ENCODE results near the gene RWDD4.
A peak's percentile ranks its signal among the peaks of the same experiment; 100 is the strongest.

RWDD4 gene

GRCh38 chr4:183670960-183671555, 12.1 kb upstream of the RWDD4 start:
- Histone ChIP-seq H3K9me3 (no peaks in the 10 kb centered on the region), H3K27ac (no peak overlapping the region), H3K27me3 (no peaks in the 10 kb centered on the region), H3K4me1 (no peaks in the 10 kb centered on the region), H3K4me3 (no peak overlapping the region), H3K36me3 (peaks cover 50 to 74% (median 66%) of the 10 kb centered on the region in 3 donors)
- no peak for DNase-seq
- intact Hi-C loops (cut with DNase I; ENCODE audit: low total_unique reads) = no loop called here
- TF ChIP-seq CTCF (IDR thresholded peaks at IDR 0.05) = no peak

- H3K27ac ChIP-seq = no peak overlapping the region
- intact Hi-C loops (cut with DNase I; ENCODE audit: low total_unique reads) = no loop called here
- no peak overlapping the region for H3K4me3 ChIP-seq
- no peaks in the 10 kb centered on the region for H3K27me3 ChIP-seq
- H3K36me3 ChIP-seq = peaks cover 49 to 75% (median 65%) of the 10 kb centered on the region in 3 donors
- DNase-seq = no peak
- H3K9me3 ChIP-seq = no peaks in the 10 kb centered on the region
- no peaks in the 10 kb centered on the region for H3K4me1 ChIP-seq
- no peak for TF ChIP-seq CTCF (IDR thresholded peaks at IDR 0.05)
Observed at GRCh38 chr4:183670251-183670650, 11.3 kb upstream of the RWDD4 start.

GRCh38 chr4:183666088-183666487, 7.1 kb upstream of the RWDD4 start:
- H3K9me3 ChIP-seq = no peaks in the 10 kb centered on the region
- peaks cover 42 to 69% (median 54%) of the 10 kb centered on the region in 3 donors for H3K36me3 ChIP-seq
- DNase-seq = no peak
- no peaks in the 10 kb centered on the region for H3K27me3 ChIP-seq
- no peak overlapping the region for H3K4me3 ChIP-seq
- H3K4me1 ChIP-seq = peaks cover 0 to 10% (median 2%) of the 10 kb centered on the region in 4 donors
- TF ChIP-seq CTCF (IDR thresholded peaks at IDR 0.05) = no peak
- H3K27ac ChIP-seq = no peak overlapping the region
- intact Hi-C loops (cut with DNase I; ENCODE audit: low total_unique reads) = no loop called here

- Histone ChIP-seq H3K9me3 (no peaks in the 10 kb centered on the region), H3K27ac (peak overlapping the region; percentile 90 to 92), H3K4me3 (peak overlapping the region; percentile 70 to 82), H3K4me1 (peaks cover 0 to 36% (median 21%) of the 10 kb centered on the region in 4 donors), H3K27me3 (no peaks in the 10 kb centered on the region), H3K36me3 (peaks cover 0 to 14% (median 0%) of the 10 kb centered on the region in 3 donors)
- DNase-seq = no peak
- intact Hi-C loops (cut with DNase I; ENCODE audit: low total_unique reads) = loop anchor here (2.0 to 10.0 kb wide), 3 partner anchors 155 to 215 kb away; partner anchors contain the start of genes CDKN2AIP and ING2
- no peak for TF ChIP-seq CTCF (IDR thresholded peaks at IDR 0.05)
Observed at GRCh38 chr4:183659872-183660242, 872 bp upstream of the RWDD4 start.

- Histone ChIP-seq H3K27ac (peak overlapping the region; percentile 90 to 92), H3K27me3 (no peaks in the 10 kb centered on the region), H3K36me3 (peaks cover 6 to 14% (median 7%) of the 10 kb centered on the region in 3 donors), H3K4me1 (peaks cover 0 to 36% (median 21%) of the 10 kb centered on the region in 4 donors), H3K4me3 (peak overlapping the region; percentile 70 to 82), H3K9me3 (no peaks in the 10 kb centered on the region)
- intact Hi-C loops (cut with DNase I; ENCODE audit: low total_unique reads) = loop anchor here (2.0 to 10.0 kb wide), 3 partner anchors 154 to 214 kb away; partner anchors contain the start of genes CDKN2AIP and ING2
- TF ChIP-seq CTCF (IDR thresholded peaks at IDR 0.05) = no peak
- DNase-seq = peak in 1 of 2 donors; percentile 68
Observed at GRCh38 chr4:183658362-183659028, 490 bp downstream of the RWDD4 start.

All from tibial artery (tissue), 4 donors.